ENCODE data around the gene OR2AE1. TPM values are rescaled to one million over a fixed set of nuclear protein-coding genes. Genes with fewer than 3 reads are reported as not detected.

The OR2AE1 gene
- total RNA-seq, 1 donor from 2014 or later: not detected

DNA sequence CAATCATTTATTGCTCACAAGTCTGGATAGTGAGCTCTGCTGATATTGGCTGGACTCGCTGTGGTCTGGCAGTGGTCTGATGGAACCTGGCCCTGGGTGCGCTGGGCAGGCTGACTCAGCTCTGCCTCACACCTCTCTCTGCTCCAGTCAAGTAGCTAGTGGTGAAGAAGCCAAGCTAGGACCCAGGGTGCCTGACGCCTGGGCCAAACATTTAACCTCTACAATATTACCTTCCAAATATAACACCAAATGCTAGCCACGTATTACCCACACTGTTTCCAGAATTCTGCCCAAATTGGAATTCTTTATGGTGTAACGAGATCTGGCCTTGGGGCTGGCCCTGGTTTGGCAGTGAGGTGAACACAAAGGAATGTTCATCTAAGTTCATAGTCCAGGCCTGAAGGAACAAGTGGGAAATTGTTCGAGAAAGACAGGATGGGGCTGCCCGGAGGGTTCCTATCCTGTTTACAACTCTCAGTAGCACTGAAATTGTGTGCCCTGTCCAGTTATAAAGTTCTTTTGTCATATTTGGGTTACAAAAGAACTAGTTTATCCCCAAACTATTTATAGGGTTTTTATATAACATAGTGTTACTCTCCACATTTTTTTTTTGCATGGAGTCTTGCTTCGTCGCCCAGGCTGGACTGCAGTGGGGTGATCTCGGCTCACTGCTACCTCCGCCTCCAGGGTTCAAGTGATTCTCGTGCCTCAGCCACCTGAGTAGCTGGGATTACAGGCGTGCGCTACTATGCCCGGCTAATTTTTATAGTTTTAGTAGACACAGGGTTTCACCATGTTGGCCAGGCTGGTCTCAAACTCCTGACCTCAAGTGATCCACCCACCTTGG lies 16.3 kb downstream of the OR2AE1 start:
- no peak for DNase-seq (ENCODE audit: low spot score)

DNA sequence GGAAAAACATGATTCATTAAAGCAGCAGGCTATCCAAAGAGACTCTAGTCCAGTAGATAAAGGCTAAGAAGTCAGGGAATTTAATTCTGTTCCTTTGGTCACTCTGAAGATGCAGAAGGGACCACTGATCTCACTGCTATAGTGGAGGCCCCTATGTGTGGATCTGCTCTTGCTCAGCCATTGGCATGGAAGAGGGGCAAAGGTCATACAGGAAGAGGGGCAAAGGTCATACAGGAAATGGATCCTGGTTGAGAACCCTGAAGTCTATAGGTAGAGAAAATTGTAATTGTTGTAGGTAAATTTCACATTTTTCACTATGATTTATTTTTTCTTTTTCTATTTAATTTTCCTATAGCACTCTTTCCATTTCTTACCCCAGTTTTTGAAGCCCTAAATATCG lies 21.6 kb downstream of the OR2AE1 start:
- DNase-seq (ENCODE audit: low spot score): no peak

DNA sequence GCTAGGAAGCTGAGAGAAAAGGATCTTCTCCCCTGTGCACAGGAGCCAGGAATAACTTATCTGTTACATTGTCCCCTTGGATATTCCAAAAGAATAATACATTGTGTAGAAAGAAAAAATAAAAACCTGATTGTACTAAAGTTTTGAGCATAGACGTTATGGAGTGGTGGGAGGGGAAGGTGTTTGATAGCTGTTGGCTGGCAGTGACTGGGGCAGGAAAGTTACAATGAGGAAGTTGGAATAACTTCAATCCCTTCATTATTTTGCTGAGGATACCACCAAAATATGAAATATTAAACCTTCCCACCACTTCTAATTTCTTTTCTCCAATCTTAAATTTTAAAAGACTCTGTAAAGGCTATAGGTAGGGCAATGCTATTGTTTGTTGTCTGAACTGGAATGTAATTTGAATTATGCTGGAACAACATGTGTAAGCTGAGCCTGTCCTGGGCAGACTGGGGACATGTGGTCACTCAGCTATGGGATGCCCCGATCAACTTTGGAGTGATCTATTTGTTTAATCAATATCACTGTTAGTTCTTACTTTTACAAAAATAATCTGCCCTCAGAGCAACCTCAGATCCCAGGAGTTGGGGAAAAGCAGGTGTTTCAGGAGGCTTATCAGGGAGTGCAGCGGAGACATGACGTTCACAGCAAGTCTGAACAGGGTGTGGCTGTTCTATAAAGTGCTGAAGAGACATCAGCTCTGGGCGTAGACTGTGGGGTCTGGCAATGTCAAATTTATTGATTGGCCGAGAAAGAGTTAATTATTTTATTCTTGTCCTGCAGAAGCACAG lies 28.2 kb downstream of the OR2AE1 start:
- DNase-seq (ENCODE audit: low spot score): no peak

DNA sequence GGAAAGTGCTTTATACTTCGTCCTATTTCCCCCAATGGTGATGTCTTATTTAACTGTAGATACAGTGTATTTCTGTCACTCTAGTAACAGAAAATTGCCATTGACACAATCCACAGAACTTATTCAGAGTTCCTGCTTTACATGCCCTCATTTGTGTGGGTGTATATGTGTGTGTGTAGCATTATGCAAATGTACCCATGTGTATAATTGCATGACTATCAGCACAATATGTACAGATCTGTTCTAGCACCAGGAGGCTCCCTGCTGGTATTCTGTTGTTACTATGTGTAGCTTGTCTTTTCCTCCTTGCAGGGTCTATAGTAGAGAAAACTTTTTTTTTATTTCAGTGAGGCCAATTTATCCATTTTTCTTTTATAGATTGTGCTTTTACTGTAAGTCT lies 32.5 kb downstream of the OR2AE1 start:
- DNase-seq (ENCODE audit: low spot score): no peak

DNA sequence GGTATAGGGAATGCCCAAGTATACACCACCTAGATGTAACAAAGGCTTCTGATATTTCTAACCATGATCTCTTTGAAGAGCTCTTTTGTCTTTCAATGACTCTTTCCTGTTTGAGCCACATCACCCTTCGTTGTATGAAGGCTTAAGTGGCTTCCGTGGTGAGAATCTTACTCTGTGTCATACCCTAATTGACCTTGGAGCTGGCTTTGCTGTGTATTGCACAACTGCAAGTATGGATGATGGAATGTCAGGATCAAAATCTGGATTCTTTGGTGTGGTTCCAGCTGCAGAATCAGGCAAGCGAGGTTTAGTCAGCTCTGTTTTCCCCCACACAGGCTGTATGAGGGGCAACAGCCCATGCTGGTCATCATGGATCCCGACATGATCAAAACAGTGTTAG lies 33.0 kb downstream of the OR2AE1 start:
- DNase-seq (ENCODE audit: low spot score): no peak

DNA sequence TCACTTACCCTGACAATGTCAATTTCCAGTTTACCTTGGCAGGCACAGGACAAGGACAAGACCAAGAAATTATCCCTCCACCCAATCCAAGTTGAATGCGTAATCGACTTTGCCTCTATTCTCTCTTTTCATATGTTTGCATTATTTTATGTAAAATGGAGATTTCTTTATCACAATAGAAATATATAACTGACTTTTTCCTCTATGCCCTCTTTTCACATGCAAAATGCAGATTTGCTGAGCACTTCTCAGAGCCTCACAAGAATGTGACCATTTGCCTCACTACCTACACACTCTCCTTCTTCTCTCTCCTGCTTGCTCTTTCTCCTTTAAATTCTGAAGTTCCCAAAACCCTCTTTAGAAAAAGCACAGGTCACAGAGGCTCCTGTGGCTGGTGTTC lies 33.9 kb downstream of the OR2AE1 start:
- DNase-seq (ENCODE audit: low spot score): no peak

DNA sequence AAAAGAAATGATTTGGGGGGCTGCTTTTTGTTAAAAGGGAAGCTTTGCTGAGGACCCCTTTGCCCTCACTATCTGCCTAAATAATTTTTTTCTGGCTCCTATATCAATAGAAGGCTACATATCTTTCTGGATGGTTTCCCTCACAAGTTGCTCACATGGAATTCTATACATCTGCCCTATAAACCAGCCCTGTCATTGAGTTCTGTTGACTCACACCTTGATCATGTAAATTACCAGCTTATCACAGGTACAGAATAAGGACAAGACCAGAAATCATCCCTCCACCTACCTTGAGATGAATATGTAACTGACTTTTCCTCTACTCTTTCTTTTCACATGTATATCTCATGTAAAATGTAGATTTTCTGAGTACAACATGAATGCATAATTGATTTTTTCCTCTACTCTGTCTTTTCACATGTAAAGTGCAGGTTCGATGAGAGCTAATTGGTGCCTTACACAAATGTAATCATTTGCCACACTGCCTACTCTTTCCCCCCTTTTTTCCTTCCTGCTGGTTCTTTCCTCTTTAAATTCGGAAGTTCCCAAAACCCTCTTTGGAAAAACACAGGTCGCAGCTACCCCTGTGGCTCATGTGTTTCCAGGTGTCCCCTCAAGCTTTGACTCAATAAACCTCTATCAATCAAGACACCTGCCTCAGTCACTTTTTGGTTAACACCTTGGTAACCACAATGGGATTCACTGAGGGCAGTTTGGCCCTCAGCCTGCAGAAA lies 36.5 kb downstream of the OR2AE1 start:
- DNase-seq (ENCODE audit: low spot score): no peak

DNA sequence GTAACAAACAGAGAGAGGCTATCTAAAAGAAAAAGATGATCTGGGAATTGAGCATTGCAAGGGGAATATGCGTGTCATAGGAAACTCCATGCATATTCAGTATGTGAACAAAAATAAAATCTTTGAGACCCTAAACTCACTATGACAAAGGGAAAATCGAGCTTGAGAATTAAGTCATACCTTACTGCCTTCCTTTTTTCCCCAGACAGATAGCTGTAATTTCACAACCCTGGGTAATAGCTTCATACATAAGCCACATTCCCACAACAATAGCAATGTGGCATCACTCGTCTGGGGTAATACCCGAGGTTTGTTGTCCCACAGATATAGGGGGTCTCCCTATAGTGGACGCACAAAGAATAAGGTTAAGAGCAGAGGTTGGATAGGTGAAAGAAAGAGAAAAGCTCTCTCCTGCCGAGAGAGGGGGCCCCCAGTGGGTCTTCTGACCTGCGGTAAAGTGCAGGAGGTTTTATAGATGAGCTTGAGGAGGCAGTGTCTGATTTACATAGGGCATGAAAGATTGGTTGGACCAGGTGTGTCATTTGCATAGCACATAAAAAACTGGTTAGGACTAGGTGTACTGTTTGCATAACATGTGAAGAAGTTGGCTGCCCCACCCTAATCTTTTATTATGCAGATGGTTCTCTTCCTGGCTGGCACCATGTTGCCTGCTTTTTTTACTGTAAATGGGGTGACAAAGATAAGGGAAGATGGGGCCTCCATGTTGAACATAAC lies 37.4 kb downstream of the OR2AE1 start:
- no peak for DNase-seq (ENCODE audit: low spot score)

DNA sequence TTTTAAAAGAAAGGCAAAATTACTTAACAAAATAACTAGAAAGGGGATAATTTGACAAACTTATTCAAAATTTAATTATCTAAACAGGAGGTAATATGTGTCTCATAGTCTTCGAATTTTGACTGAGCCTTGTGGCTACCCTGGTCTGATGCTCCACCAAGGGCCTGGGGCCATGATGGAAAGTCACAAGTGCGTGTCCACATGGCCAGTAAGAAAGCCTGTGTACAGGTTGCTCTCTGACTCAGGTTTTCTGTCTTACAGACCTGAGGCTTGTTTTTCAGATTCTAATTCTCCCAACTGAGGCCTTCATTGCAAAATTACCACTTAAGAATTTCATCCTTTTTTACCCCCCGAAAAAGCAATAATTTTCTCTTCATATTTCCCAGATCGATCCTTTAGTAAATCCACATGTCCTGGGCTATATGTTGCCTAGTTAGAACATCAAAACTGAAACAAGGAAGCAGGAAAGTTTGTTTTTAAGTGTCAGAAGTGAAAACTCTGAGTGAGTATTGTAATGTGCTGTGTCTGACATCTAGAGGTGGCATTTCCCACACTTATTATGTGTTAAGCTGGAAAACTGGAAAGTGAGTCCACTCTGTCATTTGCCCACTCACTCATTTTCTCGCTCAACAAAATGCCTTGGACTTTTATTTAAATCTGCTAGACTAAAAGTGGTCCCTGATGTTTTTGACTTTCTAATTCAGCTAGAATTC lies 39.0 kb downstream of the OR2AE1 start:
- no peak for DNase-seq (ENCODE audit: low spot score)

DNA sequence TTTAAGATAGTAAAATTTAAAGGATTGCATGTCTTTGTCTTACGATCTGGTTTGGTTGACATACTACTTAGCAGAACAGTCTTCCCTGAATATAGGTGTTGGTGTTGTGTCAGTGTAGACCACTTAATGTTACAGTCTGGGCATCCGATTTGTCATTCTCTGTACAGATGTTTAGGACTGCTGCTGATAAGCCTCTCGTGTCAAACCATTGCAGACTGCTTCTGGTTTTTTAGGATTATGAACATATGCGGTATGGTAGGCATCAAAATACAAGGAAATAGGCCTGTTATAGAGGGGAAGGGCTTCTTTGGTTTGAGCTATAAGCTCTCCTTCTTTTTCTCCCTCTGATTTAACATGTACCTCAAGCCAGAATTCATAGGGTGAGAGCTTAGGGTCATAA lies 41.6 kb downstream of the OR2AE1 start:
- DNase-seq (ENCODE audit: low spot score): no peak

DNA sequence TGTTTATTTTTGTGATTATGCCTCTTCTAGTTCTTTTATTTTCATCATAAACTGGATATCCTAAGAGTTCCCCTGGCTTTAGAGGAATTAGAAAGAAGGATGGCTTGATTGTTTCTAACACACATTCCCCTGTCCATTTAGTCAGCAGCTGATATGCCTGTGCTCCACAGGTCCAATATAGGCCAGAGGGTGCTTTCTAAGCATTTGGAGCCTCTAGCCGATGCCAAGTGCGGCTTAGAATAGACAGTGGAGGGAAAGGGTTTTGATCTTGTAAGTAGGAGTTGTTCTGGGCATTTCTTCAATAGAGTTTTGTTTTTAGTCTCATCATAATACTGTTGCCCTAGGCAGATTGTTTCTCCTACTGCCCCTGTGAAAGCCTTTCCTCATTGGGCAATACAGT lies 42.5 kb downstream of the OR2AE1 start:
- DNase-seq (ENCODE audit: low spot score): no peak

DNA sequence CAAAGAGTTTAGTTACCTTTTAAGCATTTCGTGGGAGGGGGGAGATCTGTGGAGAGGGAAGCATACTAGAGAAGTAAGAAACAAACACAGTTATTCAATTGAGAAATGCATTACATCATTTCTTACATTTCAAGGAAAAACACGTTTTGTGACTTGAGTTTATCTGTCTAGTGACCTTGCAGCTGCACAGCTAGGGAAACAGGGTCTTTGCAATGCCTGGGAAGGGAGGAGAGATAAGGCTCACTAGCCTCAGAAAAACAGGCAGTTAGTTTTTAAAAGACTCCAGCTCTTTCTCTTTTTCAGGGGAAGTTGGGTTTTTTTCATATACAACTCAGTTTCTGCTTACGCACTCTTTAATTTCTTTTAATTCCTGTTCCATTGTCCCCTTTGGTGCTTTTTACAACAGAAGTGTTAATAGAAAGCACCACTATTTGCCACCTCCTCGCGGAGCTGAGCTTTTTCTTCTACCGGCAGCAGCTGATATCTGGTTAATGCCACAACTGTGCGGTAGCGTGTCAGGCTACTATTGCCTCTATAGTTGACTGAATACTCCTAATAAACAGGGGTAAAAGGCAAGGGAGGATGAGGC lies 43.5 kb downstream of the OR2AE1 start:
- no peak for DNase-seq (ENCODE audit: low spot score)

DNA sequence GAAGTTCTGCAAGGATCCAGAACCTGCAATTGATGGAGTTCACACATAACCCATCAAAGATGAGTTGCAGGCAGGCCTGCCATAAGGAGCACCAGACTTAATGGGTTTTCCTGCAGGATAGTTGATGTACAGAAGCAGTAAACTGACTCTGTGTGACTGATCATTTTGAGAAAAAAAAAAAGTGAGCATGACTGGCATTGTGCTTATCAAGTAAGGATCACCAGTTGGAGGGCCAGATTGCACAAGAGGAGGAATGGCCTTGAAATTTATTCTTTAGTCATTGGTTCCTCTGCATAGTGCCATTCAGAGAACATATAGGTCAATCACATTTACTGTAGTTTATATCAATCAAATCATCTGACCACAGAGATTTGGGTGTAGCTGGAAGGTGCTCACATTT lies 45.2 kb downstream of the OR2AE1 start:
- DNase-seq (ENCODE audit: low spot score): no peak

DNA sequence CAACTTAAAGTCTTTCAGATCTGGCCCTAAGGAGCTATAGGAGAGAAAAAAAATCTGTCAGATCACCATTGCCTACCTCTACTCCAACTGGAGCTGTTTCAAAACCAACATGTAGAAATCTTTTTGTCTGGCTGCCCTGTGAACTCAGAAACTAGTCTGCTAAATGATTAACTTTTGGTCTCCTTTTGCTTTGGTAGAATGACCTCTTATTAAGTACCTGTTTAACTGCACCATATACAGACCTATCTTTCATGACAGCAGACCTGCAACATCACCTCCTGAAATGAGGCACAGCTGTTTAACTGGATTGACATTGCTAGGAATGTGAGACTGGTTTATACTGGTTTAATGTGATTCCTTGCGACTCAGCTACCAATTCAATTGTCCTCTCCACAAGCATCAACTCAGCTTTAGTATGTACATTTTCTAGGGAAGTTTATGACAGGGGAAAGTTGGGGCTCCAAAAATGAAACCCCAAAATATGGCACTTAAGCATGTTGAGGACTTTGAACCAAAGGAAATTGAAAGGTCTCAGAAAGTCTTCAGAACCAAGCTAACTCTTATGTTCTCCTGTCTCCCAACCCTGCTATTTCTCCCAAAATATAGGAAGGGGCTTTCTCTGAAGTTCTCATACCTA lies 47.2 kb downstream of the OR2AE1 start:
- no peak for DNase-seq (ENCODE audit: low spot score)

DNA sequence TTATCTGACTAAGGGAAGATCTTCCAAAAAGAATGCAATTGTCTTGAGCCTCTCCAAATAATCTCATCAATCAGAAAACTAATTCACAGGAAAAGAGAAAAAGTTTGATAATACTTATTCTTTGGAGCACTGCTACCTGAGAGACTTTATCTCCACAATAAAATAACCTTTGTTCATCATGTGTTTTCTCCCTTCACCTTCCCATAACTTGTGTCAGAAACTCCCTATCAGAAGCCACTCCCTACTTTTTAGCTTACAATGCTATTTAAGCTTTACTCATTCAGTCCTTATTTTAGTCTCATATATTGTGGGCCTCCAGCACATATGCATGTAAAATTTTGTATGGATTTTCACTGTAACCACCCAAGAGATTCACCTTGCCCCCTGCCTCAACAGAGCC lies 48.0 kb downstream of the OR2AE1 start:
- DNase-seq (ENCODE audit: low spot score): no peak

DNA sequence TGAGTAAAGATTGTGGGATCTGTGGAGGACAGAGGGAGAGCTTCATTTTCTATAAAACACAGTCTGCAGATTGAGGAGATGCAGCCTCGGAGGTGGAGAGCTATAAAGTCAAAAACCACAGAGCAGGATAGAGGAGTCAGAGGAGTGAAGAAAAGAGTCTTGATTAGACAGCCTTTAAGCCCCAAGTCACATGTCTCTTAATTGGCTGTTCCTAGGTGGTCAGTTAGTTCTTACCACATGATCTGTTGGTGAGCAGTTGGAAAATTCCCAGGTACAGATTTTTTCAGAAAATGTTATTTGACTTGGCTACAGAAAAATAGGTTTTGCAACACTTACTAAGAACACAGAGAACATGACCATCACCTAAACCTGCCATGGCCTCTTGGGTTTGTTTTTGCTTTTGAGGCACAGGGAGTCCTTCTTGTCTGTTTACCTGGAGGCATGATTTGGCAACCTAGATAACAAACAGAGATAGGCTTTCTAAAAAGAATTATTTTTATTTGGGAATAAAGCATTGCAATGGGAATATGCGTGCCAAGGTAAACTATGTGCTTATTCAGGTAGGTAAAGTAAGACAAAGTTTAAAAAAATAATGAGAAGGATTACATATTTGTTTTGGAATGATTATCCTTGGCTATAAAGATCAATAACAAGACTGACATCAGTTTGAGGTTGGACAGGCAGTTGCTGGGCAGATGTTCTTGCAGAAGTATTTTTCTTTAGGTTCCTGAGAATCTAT lies 49.6 kb downstream of the OR2AE1 start:
- no peak for DNase-seq (ENCODE audit: low spot score)

All from ureter (tissue), 1 donor.